ENCODE measurements around the gene TAL1.

Gene TAL1

GRCh38 chr1:47241114-47242113 lies 9.4 kb upstream of the TAL1 start:
- H3K27me3 ChIP-seq, result peaks cover 84% of the 10 kb centered on the region
- H3K27ac ChIP-seq, result no peak overlapping the region
- no peaks in the 10 kb centered on the region for H3K4me1 ChIP-seq (ENCODE audit: control insufficient read depth in 1 of 2, insufficient read depth in 1 of 2, low read depth in 1 of 2, low read length in 1 of 2)
- no peaks in the 10 kb centered on the region for H3K9me3 ChIP-seq
- no peak for TF ChIP-seq CTCF (IDR thresholded peaks at IDR 0.05)
- no peak overlapping the region for H3K4me3 ChIP-seq (ENCODE audit: low read depth in 1 of 2, low read length in 1 of 2)
- no peaks in the 10 kb centered on the region for H3K36me3 ChIP-seq

- no peaks in the 10 kb centered on the region for H3K36me3 ChIP-seq
- TF ChIP-seq CTCF (IDR thresholded peaks at IDR 0.05), result no peak
- H3K4me1 ChIP-seq (ENCODE audit: control insufficient read depth in 1 of 2, insufficient read depth in 1 of 2, low read depth in 1 of 2, low read length in 1 of 2), result no peaks in the 10 kb centered on the region
- no peak overlapping the region for H3K4me3 ChIP-seq (ENCODE audit: low read depth in 1 of 2, low read length in 1 of 2)
- no peaks in the 10 kb centered on the region for H3K9me3 ChIP-seq
- no peak overlapping the region for H3K27ac ChIP-seq
- peaks cover 85% of the 10 kb centered on the region for H3K27me3 ChIP-seq
Observed at GRCh38 chr1:47238935-47239592, 7.0 kb upstream of the TAL1 start.

GRCh38 chr1:47235806-47236205 lies 3.8 kb upstream of the TAL1 start:
- peaks cover 95% of the 10 kb centered on the region for H3K27me3 ChIP-seq
- no peak overlapping the region for H3K27ac ChIP-seq
- TF ChIP-seq CTCF (IDR thresholded peaks at IDR 0.05), result no peak
- no peaks in the 10 kb centered on the region for H3K9me3 ChIP-seq
- H3K36me3 ChIP-seq, result no peaks in the 10 kb centered on the region
- H3K4me1 ChIP-seq (ENCODE audit: control insufficient read depth in 1 of 2, insufficient read depth in 1 of 2, low read depth in 1 of 2, low read length in 1 of 2), result peaks cover 13 to 17% of the 10 kb centered on the region in 2 experiments
- no peak overlapping the region for H3K4me3 ChIP-seq (ENCODE audit: low read depth in 1 of 2, low read length in 1 of 2)

DNA sequence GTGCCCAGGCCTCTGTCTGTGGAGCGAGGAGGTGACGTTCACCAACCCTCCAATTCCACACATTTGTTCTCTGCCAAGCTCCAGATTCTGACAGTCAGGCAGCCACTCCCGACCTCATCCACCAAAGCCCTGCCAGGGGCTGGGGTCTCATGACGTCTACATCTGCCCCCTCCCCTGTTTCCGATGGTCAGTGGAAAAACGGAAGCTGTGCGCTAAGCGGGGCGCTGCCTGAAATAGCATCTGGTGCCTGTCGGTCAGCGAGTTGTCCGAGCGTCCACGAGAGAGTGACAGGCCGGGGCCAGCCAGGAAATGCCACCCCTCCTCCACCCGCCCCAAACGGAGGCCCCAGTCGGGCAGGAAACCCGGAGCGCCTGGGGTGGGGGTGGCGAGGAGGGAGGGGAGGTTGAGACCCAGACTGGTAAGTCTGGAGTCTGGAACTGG lies 3.2 kb upstream of the TAL1 start:
- peaks cover 100% of the 10 kb centered on the region for H3K27me3 ChIP-seq

DNA sequence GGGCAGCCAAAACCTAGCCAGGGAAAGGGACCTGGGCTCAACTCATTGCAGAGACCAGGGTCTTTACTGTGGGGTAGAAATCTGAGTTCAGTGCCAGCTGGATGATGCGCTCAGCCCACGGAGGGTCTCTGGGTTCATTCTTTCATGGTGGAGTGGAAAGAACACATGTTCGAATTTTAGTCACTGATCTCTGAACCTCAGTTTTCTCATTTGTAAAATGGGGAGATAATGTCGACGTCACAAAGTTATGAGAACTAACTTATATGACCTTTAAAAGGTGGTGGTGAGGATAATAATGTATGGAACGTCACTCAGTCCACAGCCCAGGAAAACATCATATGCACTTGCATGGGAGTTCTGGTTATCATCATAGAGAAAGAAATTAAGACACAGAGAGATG lies 1.2 kb upstream of the TAL1 start:
- H3K27me3 ChIP-seq, result peaks cover 100% of the 10 kb centered on the region
- no peak for TF ChIP-seq CTCF (IDR thresholded peaks at IDR 0.05)
- H3K4me1 ChIP-seq (ENCODE audit: control insufficient read depth in 1 of 2, insufficient read depth in 1 of 2, low read depth in 1 of 2, low read length in 1 of 2), result peaks cover 19 to 32% of the 10 kb centered on the region in 2 experiments
- H3K27ac ChIP-seq, result no peak overlapping the region
- no peaks in the 10 kb centered on the region for H3K36me3 ChIP-seq
- H3K4me3 ChIP-seq (ENCODE audit: low read depth in 1 of 2, low read length in 1 of 2), result no peak overlapping the region
- no peaks in the 10 kb centered on the region for H3K9me3 ChIP-seq

More for the DNA sequence above, 3.2 kb upstream of the TAL1 start:
- Histone ChIP-seq H3K9me3 (no peaks in the 10 kb centered on the region), H3K4me1 (ENCODE audit: control insufficient read depth in 1 of 2, insufficient read depth in 1 of 2, low read depth in 1 of 2, low read length in 1 of 2) (peaks cover 19 to 23% of the 10 kb centered on the region in 2 experiments), H3K36me3 (no peaks in the 10 kb centered on the region), H3K27ac (no peak overlapping the region), H3K4me3 (ENCODE audit: low read depth in 1 of 2, low read length in 1 of 2) (no peak overlapping the region)
- TF ChIP-seq CTCF (IDR thresholded peaks at IDR 0.05), result no peak

Data from neutrophil (primary cell).